Endothelial cell of umbilical vein (primary cell): Measurements from ENCODE around the gene LANCL3.

ENCODE experiments used
- CTCF ChIP-seq, 2 donors: IDR thresholded peaks; 1 replicate in 1 of 2; 2 replicates in 1 of 2; pipeline ENCODE4 v1.5.1; 2011; ENCODE audit warnings: low read length in 2 of 2, mild to moderate bottlenecking in 2 of 2, moderate library complexity in 2 of 2, control low read depth in 1 of 2, inconsistent platforms in 1 of 2, low read depth in 1 of 2; ENCODE audit not compliant: insufficient read depth in 1 of 2; ENCODE audit errors: extremely low read depth in 1 of 2
- FOS ChIP-seq: IDR thresholded peaks from 2 replicates; pipeline ENCODE4 v1.6.1; 2011; ENCODE audit warnings: mild to moderate bottlenecking, low read length, moderate library complexity, borderline replicate concordance; ENCODE audit not compliant: insufficient read depth
- MYC ChIP-seq: IDR thresholded peaks from one replicate; pipeline ENCODE4 v1.6.1; 2011; ENCODE audit warnings: mild to moderate bottlenecking, low read depth, low read length
- POLR2A ChIP-seq: IDR thresholded peaks from 2 replicates; pipeline ENCODE4 v1.6.1; 2012; ENCODE audit warnings: low read depth, mild to moderate bottlenecking, control low read depth, low read length
- POLR2AphosphoS5 ChIP-seq: IDR thresholded peaks from 2 replicates; pipeline ENCODE4 v1.6.1; 2012; ENCODE audit warnings: low read depth, mild to moderate bottlenecking, control low read depth, low read length, moderate library complexity; ENCODE audit not compliant: insufficient read depth
- TF ChIP-seq, protein P1 (sequence below): IDR thresholded peaks from 2 replicates; pipeline ENCODE4 v1.6.1; 2011; ENCODE audit not compliant: insufficient read depth, insufficient read length

GRCh38 chrX:37726346-37726745 is 154.9 kb downstream of the LANCL3 start:
- TF ChIP-seq CTCF (IDR thresholded peaks at IDR 0.05; ENCODE audit: extremely low read depth in 1 of 2, insufficient read depth in 1 of 2, low read depth in 1 of 2, low read length in 2 of 2) (no peak), POLR2A (no peak), POLR2AphosphoS5 (no peak), MYC (no peak), FOS (no peak)
- TF ChIP-seq, protein P1, sequence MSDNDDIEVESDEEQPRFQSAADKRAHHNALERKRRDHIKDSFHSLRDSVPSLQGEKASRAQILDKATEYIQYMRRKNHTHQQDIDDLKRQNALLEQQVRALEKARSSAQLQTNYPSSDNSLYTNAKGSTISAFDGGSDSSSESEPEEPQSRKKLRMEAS = no peak
